Measurements from ENCODE around the gene ZC3H7A. TPM values are rescaled to one million over a fixed set of nuclear protein-coding genes. Genes with fewer than 3 reads are reported as not detected.

Gene ZC3H7A
- total RNA-seq, 1 experiment from 2014 or later = 35.6 TPM

GRCh38 chr16:11706180-11706742 lies 90.8 kb downstream of the ZC3H7A start:
- peaks cover 55% of the 10 kb centered on the region for H3K36me3 ChIP-seq
- DNase-seq = no peak

GRCh38 chr16:11705311-11706025 lies 91.6 kb downstream of the ZC3H7A start:
- Histone ChIP-seq H3K27me3 (no peaks in the 10 kb centered on the region), H3K36me3 (peaks cover 52% of the 10 kb centered on the region), H3K4me3 (no peak overlapping the region), H3K9me3 (no peaks in the 10 kb centered on the region)
- no peak for DNase-seq

More at GRCh38 chr16:11706180-11706742, 90.8 kb downstream of the ZC3H7A start:
- H3K9me3 ChIP-seq = no peaks in the 10 kb centered on the region
- no peak overlapping the region for H3K4me3 ChIP-seq
- H3K27me3 ChIP-seq = no peaks in the 10 kb centered on the region

Other genes starting within 250 kb of the ZC3H7A start
- gene LITAF, start 210.3 kb downstream of the ZC3H7A start, total RNA-seq (2014; rRNA removed; shearing (Covaris generic); ENCODE audit: low replicate concordance) = 52.9 and 60.8 TPM in 2 replicates
- gene SNN, start 128.8 kb downstream of the ZC3H7A start, total RNA-seq (2014; rRNA removed; shearing (Covaris generic); ENCODE audit: low replicate concordance) = 11.8 and 18.8 TPM in 2 replicates
- 41.0 and 47.2 TPM in 2 replicates for gene TXNDC11, start 54.4 kb downstream of the ZC3H7A start, total RNA-seq (2014; rRNA removed; shearing (Covaris generic); ENCODE audit: low replicate concordance)
- gene RSL1D1, start 54.3 kb upstream of the ZC3H7A start, total RNA-seq (2014; rRNA removed; shearing (Covaris generic); ENCODE audit: low replicate concordance) = 346 and 797 TPM in 2 replicates
- 32.3 and 64.9 TPM in 2 replicates for gene GSPT1, start 118.7 kb upstream of the ZC3H7A start, total RNA-seq (2014; rRNA removed; shearing (Covaris generic); ENCODE audit: low replicate concordance)
- gene NPIPB2, start 144.8 kb upstream of the ZC3H7A start, total RNA-seq (2014; rRNA removed; shearing (Covaris generic); ENCODE audit: low replicate concordance) = not detected in 2 replicates
- gene TNFRSF17, start 168.0 kb upstream of the ZC3H7A start, total RNA-seq (2014; rRNA removed; shearing (Covaris generic); ENCODE audit: low replicate concordance) = not detected in 2 replicates
- 7.1 and 35.6 TPM in 2 replicates for gene SNX29, start 179.5 kb upstream of the ZC3H7A start, total RNA-seq (2014; rRNA removed; shearing (Covaris generic); ENCODE audit: low replicate concordance)